Measurements from ENCODE around the gene IFIT3. TPM values are rescaled to one million over a fixed set of nuclear protein-coding genes. Genes with fewer than 3 reads are reported as not detected.
"Not testable (repeated sequence)": the region's sequence is repeated elsewhere in the genome, so short reads cannot be mapped to it uniquely, and the experiment has no call there.

The IFIT3 gene
- total and polyA plus RNA-seq, 10 donors: 7.7 to 44.5 (median 24.6) TPM

- Histone ChIP-seq H3K4me1 (peaks cover 23 to 67% (median 53%) of the 10 kb centered on the region in 6 donors), H3K27me3 (replicated peaks in 1 of 7) (no peaks in the 10 kb centered on the region), H3K9me3 (no peaks in the 10 kb centered on the region), H3K4me3 (no peak overlapping the region), H3K27ac (peak overlapping the region in 6 of 8 donors; percentile 30 to 80 (median 75)), H3K36me3 (no peaks in the 10 kb centered on the region)
- TF ChIP-seq CTCF (IDR thresholded peaks at IDR 0.05 in 8 of 11, conservative IDR thresholded peaks at IDR 0.05 in 3 of 11) (no peak), POLR2A (IDR thresholded peaks at IDR 0.05) (no peak), POLR2AphosphoS5 (IDR thresholded peaks at IDR 0.05) (no peak)
- no peak for DNase-seq
- WGBS, 5 donors: 73 to 91% (median 83%) methylated on average over 2 of the region's 2 CpGs
- intact Hi-C loops (cut with DNase I; ENCODE audit: low total_unique reads): no loop called here
Measured at GRCh38 chr10:89348975-89349374, 21.2 kb downstream of the IFIT3 start.

- Histone ChIP-seq H3K4me1 (peaks cover 23 to 64% (median 51%) of the 10 kb centered on the region in 6 donors), H3K27ac (peak overlapping the region in 7 of 8 donors; percentile 39 to 80 (median 74))
- TF ChIP-seq POLR2AphosphoS5 (IDR thresholded peaks at IDR 0.05): peak in 2 of 3 donors; percentile 28 to 34
- 26 to 50% (median 31%) methylated on average over 7 of the region's 7 CpGs for WGBS, 5 donors
- H3K36me3 ChIP-seq; H3K9me3 ChIP-seq; H3K27me3 ChIP-seq (replicated peaks in 1 of 7); DNase-seq; H3K4me3 ChIP-seq; intact Hi-C loops (cut with DNase I; ENCODE audit: low total_unique reads): not testable (repeated sequence)
Measured at GRCh38 chr10:89350631-89351315, 23.0 kb downstream of the IFIT3 start.

- intact Hi-C loops (cut with DNase I; ENCODE audit: low total_unique reads): no loop called here
- no peak for DNase-seq
- H3K27me3 ChIP-seq (replicated peaks in 1 of 7): no peaks in the 10 kb centered on the region
- H3K27ac ChIP-seq: peak overlapping the region in 7 of 8 donors; percentile 39 to 80 (median 74)
- no peak overlapping the region for H3K4me3 ChIP-seq
- TF ChIP-seq CTCF (IDR thresholded peaks at IDR 0.05 in 8 of 11, conservative IDR thresholded peaks at IDR 0.05 in 3 of 11) (no peak), POLR2A (IDR thresholded peaks at IDR 0.05) (no peak), POLR2AphosphoS5 (IDR thresholded peaks at IDR 0.05) (no peak)
- 48 to 78% (median 69%) methylated on average over 1 of the region's 1 CpG for WGBS, 5 donors
- peaks cover 23 to 58% (median 45%) of the 10 kb centered on the region in 6 donors for H3K4me1 ChIP-seq
- no peaks in the 10 kb centered on the region for H3K36me3 ChIP-seq
- H3K9me3 ChIP-seq: no peaks in the 10 kb centered on the region
Measured at GRCh38 chr10:89351412-89351779, 23.6 kb downstream of the IFIT3 start.

- Histone ChIP-seq H3K4me3 (no peak overlapping the region), H3K4me1 (peaks cover 17 to 52% (median 39%) of the 10 kb centered on the region in 6 donors), H3K9me3 (no peaks in the 10 kb centered on the region), H3K36me3 (no peaks in the 10 kb centered on the region), H3K27ac (peak overlapping the region in 7 of 8 donors; percentile 39 to 80 (median 74)), H3K27me3 (replicated peaks in 1 of 7) (no peaks in the 10 kb centered on the region)
- 65 to 76% (median 72%) methylated on average over 12 of the region's 12 CpGs for WGBS, 5 donors
- no peak for TF ChIP-seq POLR2A (IDR thresholded peaks at IDR 0.05)
- TF ChIP-seq POLR2AphosphoS5 (IDR thresholded peaks at IDR 0.05): peak in 1 of 3 donors; percentile 23
- DNase-seq: no peak
- intact Hi-C loops (cut with DNase I; ENCODE audit: low total_unique reads): no loop called here
Measured at GRCh38 chr10:89351780-89352597, 24.2 kb downstream of the IFIT3 start.

GRCh38 chr10:89352802-89353201, 25.0 kb downstream of the IFIT3 start:
- H3K4me1 ChIP-seq: peaks cover 11 to 43% (median 31%) of the 10 kb centered on the region in 6 donors
- no peak for DNase-seq
- H3K36me3 ChIP-seq: no peaks in the 10 kb centered on the region
- H3K27ac ChIP-seq: peak overlapping the region in 1 of 8 donors; percentile 39
- H3K9me3 ChIP-seq: no peaks in the 10 kb centered on the region
- no peak for TF ChIP-seq CTCF (IDR thresholded peaks at IDR 0.05 in 8 of 11, conservative IDR thresholded peaks at IDR 0.05 in 3 of 11)
- no peak for TF ChIP-seq POLR2A (IDR thresholded peaks at IDR 0.05)
- TF ChIP-seq POLR2AphosphoS5 (IDR thresholded peaks at IDR 0.05): no peak
- no peak overlapping the region for H3K4me3 ChIP-seq
- intact Hi-C loops (cut with DNase I; ENCODE audit: low total_unique reads): no loop called here
- no peaks in the 10 kb centered on the region for H3K27me3 ChIP-seq (replicated peaks in 1 of 7)
- 71 to 87% (median 81%) methylated on average over 4 of the region's 4 CpGs for WGBS, 5 donors
